HepG2 (cell line): ENCODE data around the gene ATP13A4. TPM values are rescaled to one million over a fixed set of nuclear protein-coding genes. Genes with fewer than 3 reads are reported as not detected.
A peak's percentile ranks its signal among the peaks of the same experiment; 100 is the strongest.

Experiments
- ATAC-seq: fragments of 200-7000 bp; cut with Tn5 transposase; 3 replicates; pipeline ENCODE4 v1.9.1; 2020; ENCODE audit warnings: mild to moderate bottlenecking, moderate library complexity
- BruUV-seq: library from RNA; stranded (reverse); fragments of 400-500 nt; replicated peaks from 2 replicates; lab custom pipeline; 2021; lab: Mats Ljungman, UMichigan
- CTCF ChIA-PET: fragments of 300-600 bp; formaldehyde crosslinking; extraction: SDS; loops from one replicate; lab custom pipeline; 2021; ENCODE audit warnings: low total read pairs, inconsistent platforms, low intra/inter-chr PET ratio; lab: Yijun Ruan, JAX
- POLR2A ChIA-PET: fragments of 350-600 bp; sonication (Branson Sonifier 250); formaldehyde crosslinking; loops from one replicate; lab custom pipeline; 2020; ENCODE audit warnings: antibody characterized with exemption, inconsistent platforms; lab: Yijun Ruan, JAX
- DNase-seq: peaks from one replicate; pipeline ENCODE4 v3.0.0-alpha.2; 2015; ENCODE audit warnings: low spot score
- FAIRE-seq: peaks from 3 replicates; lab custom pipeline; 2011; peaks lifted over from hg19 to GRCh38; lab: Jason Lieb, UNC
- H2AFZ ChIP-seq: one replicate; pipeline ENCODE4 v1.6.1; 2011; ENCODE audit warnings: low read length, inconsistent platforms
- H3K27ac ChIP-seq: fragments of 300-600 bp; 3 replicates; pipeline ENCODE4 v1.8.0; 2011; ENCODE audit warnings: mixed run types, mild to moderate bottlenecking, mixed read lengths, low read length, inconsistent platforms; ENCODE audit not compliant: insufficient read depth; ENCODE audit errors: extremely low read length
- H3K27me3 ChIP-seq, 2 experiments: fragments of 200-600 bp in 1 of 2; 2 replicates in 1 of 2; 3 replicates in 1 of 2; pipeline versions ENCODE4 v1.6.0 to v1.8.0; 2011; ENCODE audit warnings: low read length in 2 of 2, mild to moderate bottlenecking in 2 of 2, moderate library complexity in 2 of 2, inconsistent platforms in 1 of 2; ENCODE audit not compliant: insufficient read depth in 2 of 2, control insufficient read depth in 1 of 2
- H3K36me3 ChIP-seq, 2 experiments: fragments of 200-600 bp in 1 of 2; replicated peaks in 1 of 2; 2 replicates in 1 of 2; 3 replicates in 1 of 2; pipeline versions ENCODE4 v1.5.1 to v1.8.0; 2011; ENCODE audit warnings: low read length in 2 of 2, inconsistent platforms in 1 of 2; ENCODE audit not compliant: insufficient read depth in 2 of 2, control insufficient read depth in 1 of 2
- H3K4me1 ChIP-seq: 2 replicates; pipeline ENCODE4 v1.5.1; 2012; ENCODE audit warnings: low read length, inconsistent platforms; ENCODE audit not compliant: insufficient read depth
- H3K4me2 ChIP-seq: 2 replicates; pipeline ENCODE4 v1.6.0; 2011; ENCODE audit warnings: low read depth, low read length, inconsistent platforms
- H3K4me3 ChIP-seq, 3 experiments: fragments of 200-600 bp in 1 of 3; sonication (generic), shearing (Covaris generic) in 1 of 3; replicated peaks in 1 of 3; 2 replicates each; pipeline ENCODE4 v1.5.1; 2011 to 2016; ENCODE audit warnings: low read length in 3 of 3, inconsistent platforms in 2 of 3, low read depth in 2 of 3, mild to moderate bottlenecking in 2 of 3, control low read depth in 1 of 3, mixed read lengths in 1 of 3; ENCODE audit not compliant: insufficient read depth in 1 of 3
- H3K79me2 ChIP-seq: one replicate; pipeline ENCODE4 v1.6.1; 2011; ENCODE audit warnings: low read length, inconsistent platforms; ENCODE audit not compliant: insufficient read depth
- H3K9ac ChIP-seq: 2 replicates; pipeline ENCODE4 v1.6.0; 2011; ENCODE audit warnings: mild to moderate bottlenecking, low read depth, low read length, inconsistent platforms; ENCODE audit not compliant: insufficient read depth
- H3K9me3 ChIP-seq: 2 replicates; pipeline ENCODE4 v1.5.1; 2012; ENCODE audit warnings: mild to moderate bottlenecking, low read length
- H4K20me1 ChIP-seq: 2 replicates; pipeline ENCODE4 v1.6.0; 2011; ENCODE audit warnings: inconsistent platforms, mild to moderate bottlenecking, low read length, moderate library complexity; ENCODE audit not compliant: insufficient read depth
- HOXA7 ChIP-seq: sonication (generic); formaldehyde crosslinking; IDR thresholded peaks from 2 replicates; pipeline ENCODE4 v1.8.1; 2022; ENCODE audit warnings: mild to moderate bottlenecking, missing genetic modification reagents, moderate library complexity
- MLX ChIP-seq: IDR thresholded peaks from 2 replicates; pipeline ENCODE4 v1.6.1; 2016
- MTA1 ChIP-seq: sonication (generic); formaldehyde crosslinking; IDR thresholded peaks from 2 replicates; pipeline ENCODE4 v1.4.0; 2020; ENCODE audit warnings: missing genetic modification reagents, mild to moderate bottlenecking, borderline replicate concordance
- SMARCE1 ChIP-seq: fragments of 450-650 bp; IDR thresholded peaks from 2 replicates; pipeline ENCODE4 v1.6.1; 2017; ENCODE audit warnings: borderline replicate concordance
- ZBTB8A ChIP-seq: sonication (generic); formaldehyde crosslinking; IDR thresholded peaks from 2 replicates; pipeline ENCODE4 v1.4.0; 2020; ENCODE audit warnings: mild to moderate bottlenecking, low read depth, missing genetic modification reagents, borderline replicate concordance
- ZNF367 ChIP-seq: sonication (generic); formaldehyde crosslinking; IDR thresholded peaks from 2 replicates; pipeline ENCODE4 v1.4.0; 2020; ENCODE audit warnings: missing genetic modification reagents, borderline replicate concordance
- ZNF563 ChIP-seq: sonication (generic); formaldehyde crosslinking; IDR thresholded peaks from 2 replicates; pipeline ENCODE4 v1.8.0; 2022; ENCODE audit warnings: mild to moderate bottlenecking, moderate library complexity, missing genetic modification reagents
- ZNF580 ChIP-seq: IDR thresholded peaks from 2 replicates; pipeline ENCODE4 v1.6.1; 2016; ENCODE audit warnings: low read depth, borderline replicate concordance
- ZNF704 ChIP-seq: sonication (generic); formaldehyde crosslinking; IDR thresholded peaks from 2 replicates; pipeline ENCODE4 v1.8.1; 2023; ENCODE audit warnings: mild to moderate bottlenecking, inconsistent platforms, moderate library complexity, missing genetic modification reagents, borderline replicate concordance
- ZSCAN30 ChIP-seq: sonication (generic); formaldehyde crosslinking; IDR thresholded peaks from 2 replicates; pipeline ENCODE4 v1.5.0; 2020; ENCODE audit warnings: mild to moderate bottlenecking, missing genetic modification reagents
- WGBS: methylation state at CpG from one replicate; pipeline ENCODE4 v1.1.6; 2017; ENCODE audit warnings: low lambda C conversion rate; 5-methylcytosine and 5-hydroxymethylcytosine counted together
- in situ Hi-C: cut with HindIII; loops from 2 replicates; pipeline ENCODE4 v1.10.0; 2017; ENCODE audit warnings: low pct_unique_long_range_greater_than_20kb; ENCODE audit not compliant: extremely low pct_ligation_motif_present
- intact Hi-C: fragments of 100-400 bp; cut with micrococcal nuclease; formaldehyde crosslinking; loops from one replicate; pipeline ENCODE4 v1.10.0; 2022; ENCODE audit not compliant: unreplicated experiment
- polyA plus RNA-seq, 8 experiments: library from polyadenylated mRNA; depleted of rRNA in 3 of 8; stranded (reverse) in 7 of 8; unstranded in 1 of 8; fragments of >200 nt; fragmentation: Illumina TruSeq in 4 of 8; extraction: Trizol in 4 of 8; gene quantifications; 2 replicates each; pipeline versions ENCODE4 v1.2.1 to v1.2.3, GENCODE V29; 2011 to 2016; ENCODE audit warnings: low read depth in 4 of 8, missing spikeins in 1 of 8, mixed read lengths in 1 of 8; ENCODE audit not compliant: insufficient read depth in 1 of 8
- total RNA-seq, 5 experiments: library from RNA; depleted of rRNA; stranded (reverse); fragments of >200 nt; fragmentation: Illumina TruSeq; extraction: Trizol; gene quantifications; 2 replicates each; pipeline ENCODE4 v1.2.3, GENCODE V29; 2016; ENCODE audit warnings: low read depth in 1 of 5

ATP13A4 gene
- total and polyA plus RNA-seq, 2 of the 13 experiments (the other 11 are each of a cell fraction or from before 2014, with no cell fraction given), result 0.01 to 0.07 TPM

DNA sequence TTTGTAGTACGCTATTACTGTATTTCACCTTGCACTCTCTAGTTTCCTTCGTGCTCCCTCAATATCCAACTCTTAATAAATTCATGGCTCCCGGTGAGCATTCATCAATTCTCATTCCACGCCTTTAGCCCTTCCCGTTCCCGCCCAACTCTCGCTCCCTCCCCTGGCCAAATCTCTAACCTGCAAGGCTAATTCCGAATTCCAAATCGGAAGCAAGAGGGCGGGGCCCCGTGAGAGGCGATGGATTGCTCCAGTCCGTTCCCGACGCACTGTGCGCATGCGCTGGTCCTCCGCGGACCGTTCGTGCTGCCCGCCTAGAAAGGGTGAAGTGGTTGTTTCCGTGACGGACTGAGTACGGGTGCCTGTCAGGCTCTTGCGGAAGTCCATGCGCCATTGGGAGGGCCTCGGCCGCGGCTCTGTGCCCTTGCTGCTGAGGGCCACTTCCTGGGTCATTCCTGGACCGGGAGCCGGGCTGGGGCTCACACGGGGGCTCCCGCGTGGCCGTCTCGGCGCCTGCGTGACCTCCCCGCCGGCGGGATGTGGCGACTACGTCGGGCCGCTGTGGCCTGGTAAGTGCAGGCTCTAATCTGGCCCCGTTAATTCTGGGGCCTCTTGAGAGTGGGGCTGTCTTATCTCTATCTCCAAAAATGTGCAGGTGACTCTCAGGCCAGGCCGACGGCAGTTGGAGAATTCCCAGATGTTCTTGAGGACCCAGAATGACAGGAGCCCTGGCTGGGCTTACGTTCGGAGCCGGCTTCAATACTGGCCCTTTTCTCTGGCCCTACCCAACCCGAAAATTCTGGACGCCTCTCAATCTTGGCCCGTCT is 38.4 kb upstream of the ATP13A4 start, which contains the start of gene OPA1 (continued):
- 0 out of 2 replicates have a peak, but pooled peaks have one; percentile 23 for TF ChIP-seq MLX
- no peak for TF ChIP-seq SMARCE1
- peak; percentile 98 for TF ChIP-seq ZNF580 (CRISPR knock-in tag)
- TF ChIP-seq ZSCAN30 (CRISPR knock-in tag), result no peak
- peak; percentile 80; the same call in 1 of the 2 replicates for TF ChIP-seq MTA1 (CRISPR knock-in tag)
- TF ChIP-seq HOXA7 (CRISPR knock-in tag), result no peak

DNA sequence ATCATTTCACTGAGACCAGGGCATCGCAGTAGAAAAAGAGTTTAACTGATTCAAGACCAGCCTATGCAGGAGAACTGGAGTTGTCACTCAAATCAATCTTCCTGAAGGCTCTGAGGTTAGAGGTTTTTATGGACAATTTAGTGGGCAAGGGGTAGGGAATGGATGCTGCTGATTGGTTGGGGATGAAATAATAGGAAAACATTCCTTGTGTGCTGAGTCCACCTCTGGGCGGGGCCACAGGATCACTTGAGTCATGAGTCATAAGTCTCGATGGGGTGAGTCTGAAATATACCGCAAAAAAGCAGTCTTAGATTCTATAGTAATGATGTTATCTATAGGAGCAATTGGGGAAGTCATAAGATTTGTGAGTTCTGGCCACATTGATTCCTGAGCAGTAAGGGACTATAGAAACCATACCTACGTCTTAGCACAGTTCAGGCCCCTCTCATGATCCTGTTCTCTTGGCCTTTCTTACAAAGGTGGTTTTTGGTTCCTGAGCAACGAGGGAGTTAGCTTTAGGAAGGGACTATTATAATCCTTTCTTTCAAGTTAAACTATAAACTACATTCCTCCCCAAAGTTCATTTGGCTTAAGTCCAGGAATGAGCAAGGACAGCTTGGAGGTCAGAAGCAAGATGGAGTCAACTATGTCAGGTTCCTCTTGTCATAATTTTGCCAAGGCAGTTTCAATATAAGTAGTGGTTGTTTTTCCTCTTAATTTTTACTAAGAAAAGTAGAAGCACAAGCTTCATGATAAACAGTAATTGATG is 35.6 kb upstream of the ATP13A4 start:
- ATAC-seq (no peak), DNase-seq (no peak), FAIRE-seq (no peak)
- intact Hi-C loops, result loop anchor here (10.0 kb wide), 2 partner anchors 545 to 695 kb away; partner anchors contain the start of gene HES1
- Histone ChIP-seq H3K9ac (no peak overlapping the region), H3K4me2 (no peak overlapping the region), H4K20me1 (0 out of 2 replicates have a peak, but pooled peaks cover under 1% of the 10 kb centered on the region), H3K4me3 (no peak overlapping the region), H2AFZ (no peak overlapping the region), H3K4me1 (peaks cover 29% of the 10 kb centered on the region), H3K79me2 (peaks cover 20% of the 10 kb centered on the region), H3K27me3 (peaks cover 0 to 5% of the 10 kb centered on the region in 2 experiments; a peak in 1 of 5 replicates), H3K9me3 (no peaks in the 10 kb centered on the region), H3K36me3 (no peaks in the 10 kb centered on the region), H3K27ac (no peak overlapping the region)
- ChIA-PET POLR2A (no interaction called here), CTCF (no interaction called here)
- in situ Hi-C loops, result loop anchor here (25.0 kb wide), 1 partner anchor 678 kb away; the partner anchor contains the start of gene MB21D2
- BruUV-seq, result no TSS peak
- 71% methylated on average over 6 of the region's 6 CpGs for WGBS
- no peak for TF ChIP-seq ZNF367 (CRISPR knock-in tag)
- no peak for TF ChIP-seq ZNF704 (CRISPR knock-in tag)
- no peak for TF ChIP-seq ZNF563
- no peak for TF ChIP-seq ZBTB8A (CRISPR knock-in tag)
